GM18508 (cell line): ENCODE data around the gene RFXANK.
"Not testable (repeated sequence)": the region's sequence is repeated elsewhere in the genome, so short reads cannot be mapped to it uniquely, and the experiment has no call there.

Experiments used
- ATAC-seq: cut with Tn5 transposase; IDR thresholded peaks from one replicate; pipeline ENCODE4 v1.9.1; 2021; ENCODE audit warnings: moderate number of reproducible peaks; ENCODE audit not compliant: insufficient read depth, unreplicated experiment

The RFXANK gene

DNA sequence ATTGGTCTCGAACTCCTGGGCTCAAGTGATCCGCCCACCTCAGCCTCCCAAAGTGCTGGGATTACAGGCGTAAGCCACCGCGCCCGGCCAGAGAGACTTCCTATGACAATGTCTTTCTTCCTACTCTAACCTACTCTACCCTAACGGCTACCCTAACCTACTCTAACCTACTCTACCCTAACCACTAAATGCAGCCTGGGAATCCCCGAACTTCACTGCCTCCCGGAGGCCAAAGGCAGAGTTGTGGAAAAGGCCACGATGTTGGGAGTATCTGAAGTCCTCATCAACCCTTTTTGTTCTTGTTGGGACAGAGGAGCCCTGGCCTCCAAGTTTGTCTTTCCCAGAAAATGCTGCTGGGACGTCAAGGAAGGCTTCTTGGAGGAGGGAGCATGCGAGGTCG is 12.1 kb downstream of the RFXANK start:
- no peak for ATAC-seq

DNA sequence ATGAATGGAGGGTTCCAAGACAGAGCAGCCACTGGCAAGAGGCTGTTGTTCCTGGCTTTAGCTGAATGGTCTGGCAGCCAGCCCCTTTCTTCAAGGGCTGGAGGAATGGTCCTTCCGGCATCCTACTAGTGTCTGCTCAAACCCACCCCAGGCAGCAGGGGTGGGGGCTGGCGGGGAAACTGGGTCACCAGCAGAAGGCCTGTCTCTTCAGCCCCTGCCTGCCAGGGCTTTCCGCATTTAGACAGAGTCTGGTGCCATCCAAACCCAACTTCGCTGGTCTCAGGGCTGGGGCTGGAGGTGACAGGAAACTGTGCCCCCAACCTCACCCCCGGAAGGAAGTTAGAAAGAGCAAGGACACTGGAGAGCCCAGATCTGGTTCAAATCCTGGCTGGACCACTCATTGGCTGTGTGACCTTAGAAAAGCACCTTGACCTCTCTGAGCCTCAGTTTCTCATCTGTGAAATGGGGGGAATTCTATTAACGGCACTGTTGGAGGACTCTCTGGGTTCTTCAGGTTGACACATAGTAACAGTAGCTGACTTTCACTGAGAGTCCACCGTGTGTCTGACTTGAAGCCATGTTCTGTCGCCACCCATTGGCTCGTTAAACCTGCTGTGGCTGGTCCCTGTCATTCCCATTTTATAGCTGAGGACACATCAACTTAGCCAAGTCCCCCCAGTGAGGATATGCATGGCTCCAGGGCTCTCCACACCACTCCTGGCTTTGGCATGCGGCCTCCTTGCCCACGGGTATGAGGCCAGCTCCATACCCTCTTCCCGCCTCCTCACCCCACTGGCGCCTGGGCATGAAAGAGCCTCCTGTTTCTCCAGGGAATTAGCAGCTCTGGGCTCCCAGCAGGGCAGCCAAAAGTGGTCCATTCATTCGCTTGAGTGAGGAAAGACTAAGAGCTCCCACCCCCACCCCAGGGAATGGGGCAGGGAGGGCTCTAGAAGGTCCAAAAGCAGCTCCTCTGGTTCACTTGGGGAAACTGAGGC is 13.7 kb downstream of the RFXANK start:
- ATAC-seq: no peak

DNA sequence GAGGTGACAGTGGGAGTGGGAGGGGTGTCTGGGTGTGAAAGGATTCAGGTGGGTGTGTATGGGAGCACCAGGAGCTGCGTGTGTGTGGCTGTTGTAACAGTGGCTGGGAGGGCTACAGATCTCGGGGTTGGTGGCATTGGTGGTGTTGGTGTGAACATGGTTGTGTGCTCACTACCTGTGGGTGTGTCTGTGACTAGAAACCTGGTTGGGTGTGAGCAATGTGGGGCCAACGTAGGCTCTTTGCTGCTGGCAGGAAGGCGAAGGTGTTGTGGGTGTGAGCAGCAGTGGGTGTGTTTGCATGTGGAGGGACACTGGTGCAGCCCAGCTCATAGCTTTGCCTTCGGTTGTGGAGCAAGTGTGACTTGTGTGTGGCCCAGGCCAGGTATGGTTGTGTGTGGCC is 14.9 kb downstream of the RFXANK start:
- no peak for ATAC-seq

DNA sequence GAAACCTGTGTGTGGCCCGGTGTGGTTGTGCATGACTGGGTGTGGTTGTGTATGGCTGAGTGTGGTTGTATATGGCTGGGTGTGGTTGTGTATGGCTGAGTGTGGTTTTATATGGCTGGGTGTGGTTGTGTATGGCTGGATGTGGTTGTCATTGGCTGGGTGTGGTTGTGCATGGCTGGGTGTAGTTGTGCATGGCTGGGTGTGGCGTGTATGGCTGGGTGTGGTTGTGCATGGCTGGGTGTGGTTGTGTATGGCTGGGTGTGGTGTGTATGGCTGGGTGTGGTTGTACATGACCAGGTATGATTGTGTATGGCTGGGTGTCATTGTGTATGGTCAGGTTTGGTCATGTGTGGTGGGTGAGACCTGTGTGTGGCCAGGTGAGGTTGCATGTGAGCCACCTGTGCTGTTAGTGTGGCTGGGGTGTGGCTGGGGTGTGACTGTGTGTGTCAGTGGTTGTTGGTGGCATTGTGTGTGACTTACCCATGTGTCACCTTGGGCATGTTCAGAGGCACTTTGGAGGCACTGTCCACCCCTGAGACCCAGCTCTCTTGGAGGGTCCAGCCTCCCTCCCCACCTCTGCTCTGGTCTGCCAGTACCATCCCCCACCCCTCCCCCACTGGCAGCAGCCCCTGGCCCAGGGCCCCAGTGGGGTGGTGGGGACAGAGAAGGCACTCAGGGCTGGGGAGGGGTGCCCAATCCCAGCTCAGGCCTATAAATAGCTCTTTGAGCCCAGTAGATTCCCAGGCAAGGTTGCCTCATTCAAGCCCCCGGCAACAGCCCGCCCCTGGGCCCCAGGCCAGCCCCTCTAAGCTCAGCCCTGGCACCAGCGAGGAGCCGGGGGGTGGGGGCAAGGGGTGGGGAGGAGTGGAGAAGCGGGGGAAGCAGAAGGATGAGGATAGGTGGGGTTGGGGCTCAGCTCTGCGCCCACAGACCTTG is 15.8 kb downstream of the RFXANK start:
- ATAC-seq: no peak

DNA sequence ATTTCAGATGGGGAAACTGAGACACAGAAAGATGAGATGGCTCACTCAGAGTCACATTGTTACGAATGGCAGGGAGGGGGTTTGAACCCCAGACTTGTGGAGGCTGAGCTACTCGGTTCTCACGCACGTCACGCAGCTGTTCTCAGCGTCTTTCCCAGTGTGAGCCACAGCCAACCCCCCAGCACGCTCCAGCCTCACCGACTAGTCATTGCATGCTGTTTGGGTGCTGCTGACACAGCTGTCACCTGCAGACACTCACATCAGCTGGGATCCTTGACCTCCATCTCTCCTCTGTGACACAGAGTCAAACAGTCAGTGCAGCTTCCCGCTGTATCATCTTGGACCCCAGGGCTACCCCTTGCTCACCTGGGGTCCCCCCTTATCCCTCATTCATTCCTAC is 17.3 kb downstream of the RFXANK start:
- ATAC-seq: no peak

DNA sequence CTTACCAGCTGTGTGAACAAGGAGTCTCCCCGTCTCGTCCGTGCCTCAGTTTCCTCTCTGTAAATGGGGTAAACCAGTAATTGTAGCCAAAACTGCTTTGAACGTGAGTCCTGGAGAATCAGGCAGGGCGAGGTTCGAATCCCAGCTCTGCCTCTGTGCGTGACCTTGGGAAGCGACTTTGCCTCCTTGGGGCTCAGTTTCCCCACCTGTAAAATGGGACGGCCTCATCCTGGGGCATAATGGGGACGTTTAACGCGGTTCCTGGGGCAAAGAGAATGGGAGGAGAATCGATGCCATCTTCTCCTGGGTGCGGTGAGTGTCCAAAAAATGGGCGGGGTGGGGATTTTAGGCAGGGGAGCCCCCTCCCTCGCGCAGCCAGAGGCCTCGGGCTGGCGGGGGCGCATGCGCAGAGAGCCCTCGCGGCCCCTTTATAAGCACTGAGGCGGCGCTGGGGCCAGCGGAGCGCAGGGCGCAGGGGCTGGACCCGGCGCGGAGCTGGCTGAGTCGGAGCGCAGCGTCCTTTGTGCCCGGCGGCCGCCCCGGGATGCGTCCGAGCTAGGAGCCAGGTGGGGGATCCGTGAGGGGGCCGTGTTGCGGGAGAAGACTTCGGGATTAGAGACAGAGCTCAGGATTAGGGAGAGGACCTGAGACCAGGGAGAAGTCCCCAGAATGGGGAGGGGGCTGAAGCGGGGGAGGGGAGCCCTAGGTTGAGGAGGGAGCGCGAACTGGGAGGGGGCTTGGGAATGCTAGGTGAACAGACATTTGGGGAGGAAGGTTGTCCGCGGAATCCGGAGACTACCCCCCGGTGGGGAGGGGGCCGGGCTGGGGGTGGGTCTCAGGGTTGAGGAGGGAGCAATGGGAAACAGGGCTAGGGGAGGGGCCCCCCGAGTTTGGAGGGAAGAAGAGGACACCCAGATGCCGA is 19.7 kb downstream of the RFXANK start, which contains the start of gene NCAN:
Gene NCAN (plus strand): TSS at position 460 of the 922 bp plus-strand sequence. CDS start 4,996 bp downstream, outside the sequence.
- ATAC-seq: no peak

DNA sequence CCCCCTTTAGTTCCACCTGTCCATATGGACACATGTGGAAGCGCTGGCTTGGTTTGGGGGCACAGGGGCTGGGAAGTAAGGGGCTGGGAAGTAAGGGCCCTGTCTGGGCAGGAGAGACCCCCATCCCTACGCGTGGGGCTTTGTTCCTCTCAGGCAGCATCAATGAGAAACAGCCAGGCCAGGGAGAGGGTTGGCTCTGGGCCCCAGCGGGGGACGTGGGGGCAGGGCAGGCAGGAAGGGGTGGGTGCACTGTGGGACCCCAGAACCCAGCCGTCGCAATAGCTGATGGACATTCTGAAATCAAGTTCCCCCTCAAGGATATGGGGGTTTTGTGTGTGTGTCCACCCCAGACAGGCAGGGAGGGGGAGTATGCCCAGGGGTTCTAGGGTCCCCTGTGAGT is 20.9 kb downstream of the RFXANK start:
- no peak for ATAC-seq

DNA sequence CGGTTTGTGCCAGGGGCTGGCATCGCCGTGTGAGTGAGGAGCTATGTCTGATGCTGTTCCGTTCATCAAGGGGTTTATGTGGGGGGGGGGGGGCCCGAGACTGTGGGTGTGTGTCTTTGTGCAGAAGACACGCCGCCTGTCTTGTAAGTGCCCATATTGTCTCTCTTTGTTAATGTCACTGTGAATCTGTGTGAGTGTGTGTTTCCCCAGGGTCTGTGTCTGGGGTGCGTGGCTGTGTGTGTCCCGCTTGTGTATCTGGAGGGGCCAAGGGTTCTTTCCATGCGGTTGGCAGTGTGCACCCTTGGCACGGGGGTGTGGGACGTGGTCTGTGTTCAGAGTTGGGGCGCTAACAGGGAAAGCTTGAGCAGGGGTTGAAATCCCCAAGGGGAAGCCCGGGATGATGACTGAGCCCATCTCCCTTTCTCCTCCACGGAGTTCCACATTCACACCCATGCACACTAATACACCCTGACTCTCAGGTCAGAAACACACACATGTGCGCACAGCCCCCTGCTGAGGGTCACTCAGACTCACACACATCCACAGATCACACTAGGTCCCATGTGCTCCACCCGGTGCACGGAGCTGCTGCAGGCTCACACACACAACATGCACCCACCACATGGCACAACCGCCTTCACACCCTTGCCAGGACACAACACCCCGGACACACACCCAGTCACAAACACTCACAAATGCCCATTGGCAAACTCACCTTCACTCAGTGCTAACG is 21.5 kb downstream of the RFXANK start:
- no peak for ATAC-seq

DNA sequence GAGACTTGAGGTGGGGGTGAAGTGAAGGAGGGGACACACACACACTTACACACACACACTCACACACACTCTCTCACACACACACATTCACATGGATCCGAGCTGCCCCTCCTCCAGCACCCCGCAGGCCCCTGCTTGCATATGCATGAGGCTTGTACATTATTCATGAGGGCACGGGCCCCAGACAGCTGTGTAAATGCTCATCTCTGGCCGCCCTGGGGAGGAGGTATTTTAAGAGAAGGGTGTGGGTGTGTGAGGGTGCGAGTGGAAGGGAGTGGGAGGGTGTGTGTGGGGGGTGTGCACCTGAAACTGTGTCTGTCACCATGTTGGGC is 22.1 kb downstream of the RFXANK start:
- ATAC-seq: no peak

DNA sequence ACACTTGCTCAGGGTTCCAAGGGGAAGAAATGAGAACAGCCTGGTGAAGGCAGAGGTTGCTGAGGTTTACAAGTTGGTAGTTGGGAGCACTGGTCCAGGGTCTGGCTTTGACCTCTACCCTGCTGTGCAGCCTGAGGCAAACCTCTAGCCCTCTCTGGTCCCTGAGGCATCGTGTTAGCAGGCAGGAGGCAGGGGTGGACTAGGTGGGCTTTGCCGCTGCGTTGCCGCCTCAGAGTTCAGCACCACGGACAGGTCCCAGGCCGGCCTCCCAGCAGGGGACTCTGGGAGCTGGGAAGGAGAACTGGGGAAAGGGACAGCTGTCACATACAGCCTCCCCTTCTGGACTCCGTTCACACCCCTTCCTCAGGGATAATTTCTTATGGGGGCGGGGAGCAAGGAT is 22.8 kb downstream of the RFXANK start:
- ATAC-seq: no peak

DNA sequence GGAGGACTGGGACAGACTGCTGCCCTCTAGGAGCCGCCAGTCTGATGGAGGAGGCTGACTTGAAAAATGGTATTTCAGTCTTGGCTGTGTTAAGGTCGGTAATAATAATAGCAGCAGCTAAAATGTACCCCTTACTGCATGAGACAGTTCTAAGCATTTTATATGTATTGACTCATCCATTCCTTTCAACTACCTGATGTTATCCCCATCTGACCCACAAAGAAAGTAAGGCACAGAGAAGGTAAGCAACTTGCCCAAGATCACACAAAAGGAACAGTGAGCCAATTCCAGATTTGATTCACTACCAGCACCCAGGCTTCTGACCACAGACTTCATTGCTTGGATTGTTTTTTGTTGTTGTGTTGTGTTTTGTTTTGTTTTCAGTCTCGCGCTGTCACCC is 23.7 kb downstream of the RFXANK start:
- ATAC-seq: no peak

DNA sequence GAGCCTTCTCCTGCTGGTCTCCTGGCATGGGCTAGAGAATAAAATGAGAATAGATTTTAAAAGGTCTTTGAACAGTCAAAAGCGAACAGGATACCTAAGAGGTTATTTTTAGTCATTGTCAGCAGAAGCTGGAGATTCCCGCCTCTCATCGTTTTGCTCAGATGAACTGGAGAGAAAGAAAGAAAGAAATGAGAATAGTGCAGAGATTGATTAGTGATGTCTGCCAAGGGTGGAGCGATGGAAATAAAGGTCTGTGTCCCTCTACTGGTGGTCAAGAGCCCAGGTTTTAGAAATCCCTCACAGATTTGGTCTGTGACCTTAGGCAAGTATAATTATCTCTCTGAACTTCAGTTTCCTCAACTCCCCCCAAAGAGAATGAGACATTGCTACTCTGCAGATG is 25.0 kb downstream of the RFXANK start:
- ATAC-seq: no peak

DNA sequence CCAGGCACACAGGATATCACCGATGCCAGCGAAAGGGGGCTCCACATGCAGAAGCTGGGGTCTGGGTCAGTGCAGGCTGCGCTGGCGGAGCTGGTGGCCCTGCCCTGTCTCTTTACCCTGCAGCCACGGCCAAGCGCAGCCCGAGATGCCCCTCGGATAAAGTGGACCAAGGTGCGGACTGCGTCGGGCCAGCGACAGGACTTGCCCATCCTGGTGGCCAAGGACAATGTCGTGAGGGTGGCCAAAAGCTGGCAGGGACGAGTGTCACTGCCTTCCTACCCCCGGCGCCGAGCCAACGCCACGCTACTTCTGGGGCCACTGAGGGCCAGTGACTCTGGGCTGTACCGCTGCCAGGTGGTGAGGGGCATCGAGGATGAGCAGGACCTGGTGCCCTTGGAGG is 26.9 kb downstream of the RFXANK start:
- no peak for ATAC-seq

DNA sequence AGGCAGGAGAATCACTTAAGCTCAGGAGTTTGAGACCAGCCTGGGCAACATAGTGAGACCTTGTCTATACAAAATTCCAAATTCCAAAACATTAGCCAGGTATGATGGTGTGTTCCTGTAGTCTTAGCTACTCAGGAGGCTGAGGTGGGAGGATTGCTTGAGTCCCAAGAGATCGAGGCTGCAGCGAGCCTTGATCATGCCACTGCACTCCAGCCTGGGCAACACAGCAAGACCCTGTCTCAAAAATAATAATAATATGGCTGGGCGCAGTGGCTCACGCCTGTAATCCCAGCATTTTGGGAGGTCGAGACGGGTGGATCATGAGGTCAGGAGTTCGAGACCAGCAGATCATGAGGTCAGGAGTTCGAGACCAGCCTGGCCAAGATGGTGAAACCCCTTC is 28.9 kb downstream of the RFXANK start:
- not testable (repeated sequence) for ATAC-seq

DNA sequence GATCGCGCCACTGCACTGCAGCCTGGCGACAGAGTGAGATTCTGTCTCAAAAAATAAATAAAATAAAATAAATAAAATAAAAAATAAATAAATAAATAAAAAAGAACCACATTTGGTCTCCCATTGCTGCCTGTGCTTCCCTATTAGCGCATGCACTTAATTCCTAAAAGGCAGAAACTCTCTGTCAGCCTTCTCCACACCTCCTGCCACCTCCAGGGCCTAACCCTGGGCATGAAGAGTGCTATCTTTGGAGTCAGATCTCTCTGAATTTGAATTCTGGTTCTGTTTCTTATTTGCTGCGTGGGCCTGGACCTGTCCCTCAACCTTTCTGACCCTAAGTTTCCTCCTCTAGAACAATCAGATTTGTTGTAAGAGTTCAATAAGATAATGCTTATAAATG is 31.0 kb downstream of the RFXANK start:
- no peak for ATAC-seq

DNA sequence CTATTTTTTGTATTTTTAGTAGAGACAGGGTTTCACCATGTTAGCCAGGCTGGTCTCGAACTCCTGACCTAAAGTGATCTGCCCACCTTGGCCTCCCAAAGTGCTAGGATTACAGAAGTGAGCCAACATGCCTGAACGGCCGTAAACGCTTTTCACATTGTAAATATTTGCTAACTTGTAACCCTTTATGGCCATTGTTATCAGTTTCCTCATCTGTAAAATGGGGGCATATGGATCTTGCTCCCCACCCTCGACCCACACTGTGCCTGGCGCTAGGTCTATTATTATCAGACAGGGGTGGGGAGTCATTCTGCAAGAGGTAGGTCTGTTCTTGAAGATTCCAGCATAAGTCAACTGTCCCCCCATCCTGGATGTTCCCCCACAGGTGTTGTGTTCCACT is 31.6 kb downstream of the RFXANK start:
- ATAC-seq: no peak

DNA sequence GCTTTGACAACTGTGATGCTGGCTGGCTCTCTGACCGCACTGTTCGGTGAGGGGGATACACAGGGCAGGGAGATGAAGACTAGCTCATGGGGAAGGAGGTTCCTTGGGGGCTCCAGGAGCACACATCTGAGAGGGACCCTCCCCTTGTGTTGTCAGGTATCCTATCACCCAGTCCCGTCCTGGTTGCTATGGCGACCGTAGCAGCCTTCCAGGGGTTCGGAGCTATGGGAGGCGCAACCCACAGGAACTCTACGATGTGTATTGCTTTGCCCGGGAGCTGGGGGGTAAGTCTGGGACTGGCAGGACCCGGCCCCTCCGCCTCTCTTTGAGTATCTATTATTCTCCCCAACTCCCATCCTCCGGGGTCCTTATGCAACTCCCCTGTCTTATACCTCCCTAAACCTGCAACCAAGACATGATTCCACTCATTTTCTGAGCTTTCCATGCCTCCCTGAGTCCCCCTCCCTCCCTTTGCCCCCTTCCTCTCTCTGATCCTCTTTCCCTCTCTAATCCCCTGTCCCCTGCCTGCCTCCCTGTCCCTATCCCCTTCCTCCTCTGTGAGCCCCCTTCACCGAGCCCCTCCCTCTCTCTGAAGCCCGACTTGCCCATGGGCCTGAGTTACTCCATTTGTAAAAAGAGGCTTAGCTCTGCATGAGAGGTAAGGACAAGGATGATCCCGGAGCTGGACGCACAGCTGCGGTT is 32.2 kb downstream of the RFXANK start:
- ATAC-seq: no peak

DNA sequence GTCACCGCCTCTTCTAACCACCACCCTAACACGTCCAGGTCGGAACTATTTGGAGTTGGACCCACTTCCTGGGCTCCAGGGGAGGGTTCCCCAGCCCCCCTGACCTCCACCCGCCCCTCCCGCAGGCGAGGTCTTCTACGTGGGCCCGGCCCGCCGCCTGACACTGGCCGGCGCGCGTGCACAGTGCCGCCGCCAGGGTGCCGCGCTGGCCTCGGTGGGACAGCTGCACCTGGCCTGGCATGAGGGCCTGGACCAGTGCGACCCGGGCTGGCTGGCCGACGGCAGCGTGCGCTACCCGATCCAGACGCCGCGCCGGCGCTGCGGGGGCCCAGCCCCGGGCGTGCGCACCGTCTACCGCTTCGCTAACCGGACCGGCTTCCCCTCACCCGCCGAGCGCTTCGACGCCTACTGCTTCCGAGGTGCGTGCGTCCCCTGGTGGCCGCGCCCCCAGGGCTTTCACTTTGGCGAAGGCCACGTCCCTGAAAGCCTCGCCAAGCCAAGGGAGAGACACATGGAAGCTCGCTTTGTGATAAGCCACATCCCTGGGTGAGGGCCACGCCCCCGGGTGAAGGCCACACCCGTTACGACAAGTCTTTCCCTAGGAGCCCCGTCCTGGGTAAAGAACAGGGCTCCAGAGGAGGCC is 32.9 kb downstream of the RFXANK start:
- ATAC-seq: no peak
